HG03378 (cell line): ENCODE data around the gene DIO1.
A peak's percentile ranks its signal among the peaks of the same experiment; 100 is the strongest.

Experiments used
- ATAC-seq: cut with Tn5 transposase; IDR thresholded peaks from one replicate; pipeline ENCODE4 v1.9.1; 2021; ENCODE audit warnings: mild to moderate bottlenecking, moderate library complexity; ENCODE audit not compliant: unreplicated experiment

DIO1 gene

GRCh38 chr1:53938136-53938830, 44.3 kb downstream of the DIO1 start:
- ATAC-seq, result no peak

GRCh38 chr1:53942127-53942957, 48.4 kb downstream of the DIO1 start:
- no peak for ATAC-seq

DNA sequence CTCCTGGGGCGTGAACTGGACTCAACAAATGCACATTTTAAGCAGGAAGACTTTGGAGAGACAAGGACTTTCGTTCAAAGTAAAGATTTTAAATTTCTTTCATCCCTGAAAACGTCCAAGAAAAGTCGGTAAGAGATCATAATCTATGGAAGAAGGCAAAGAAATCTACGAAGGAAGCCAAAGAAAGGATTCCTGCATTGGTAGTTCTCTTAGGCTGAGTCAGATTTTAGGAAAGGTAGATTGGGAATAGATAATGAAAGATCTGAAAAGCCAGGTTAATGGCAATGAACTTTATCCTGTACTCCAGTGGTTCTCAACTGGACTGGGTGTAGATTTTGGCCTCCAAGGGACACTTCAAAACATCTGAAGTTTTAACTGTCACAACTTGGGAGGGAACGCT, 49.1 kb downstream of the DIO1 start:
- no peak for ATAC-seq

DNA sequence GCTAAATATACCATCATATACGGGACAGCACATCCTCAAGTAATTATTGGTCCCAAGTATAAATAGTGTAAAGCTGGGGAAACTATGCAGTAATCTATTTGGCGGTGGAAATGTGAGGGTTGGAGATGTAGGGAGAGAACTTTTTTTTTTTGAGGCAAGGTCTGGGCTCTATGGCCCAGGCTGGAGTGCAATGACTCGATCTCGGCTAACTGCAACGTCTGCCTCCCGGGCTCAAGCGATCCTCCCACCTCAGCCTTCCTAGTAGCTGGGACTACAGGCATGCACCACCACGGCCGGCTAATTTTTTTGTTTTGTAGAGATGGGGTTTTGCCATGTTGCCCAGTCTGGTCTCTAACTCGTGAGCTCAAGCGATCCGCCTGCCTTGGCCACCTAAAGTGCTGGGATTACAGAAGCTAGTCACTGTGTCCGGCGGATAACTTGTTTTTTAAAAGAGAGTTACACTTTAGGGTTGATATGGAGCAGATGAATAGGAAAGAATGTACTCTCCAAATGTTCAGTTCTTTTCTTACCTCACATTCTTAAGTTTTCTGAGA, 49.6 kb downstream of the DIO1 start:
- no peak for ATAC-seq

GRCh38 chr1:53944469-53945182, 50.6 kb downstream of the DIO1 start:
- ATAC-seq, result no peak

DNA sequence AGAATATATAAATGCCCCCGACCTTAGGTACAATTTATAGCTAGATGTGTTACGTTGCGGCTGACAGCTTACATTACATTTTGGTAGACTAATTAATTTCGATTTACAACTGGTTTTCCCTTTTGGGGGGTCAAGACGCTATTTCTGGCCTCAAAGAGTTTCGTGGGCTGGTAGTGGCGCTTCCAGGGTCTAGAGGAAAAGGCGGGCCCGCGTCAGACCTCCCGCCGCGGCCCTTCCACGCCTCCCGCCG, 51.1 kb downstream of the DIO1 start:
- no peak for ATAC-seq

- ATAC-seq, result peak; percentile 53
These were observed 51.7 kb downstream of the DIO1 start, which contains the start of gene IFT25 for GRCh38 chr1:53945433-53946251. IFT25 (minus strand) TSS chr1:53945699; CDS start chr1:53940082, 5,617 bp downstream.

- no peak for ATAC-seq
These were observed 52.5 kb downstream of the DIO1 start, which contains the start of gene LRRC42 for GRCh38 chr1:53946252-53947171. LRRC42 (plus strand) TSS chr1:53946350; CDS start chr1:53952000, 5,650 bp downstream.

GRCh38 chr1:53947172-53947907, 53.4 kb downstream of the DIO1 start:
- no peak for ATAC-seq

DNA sequence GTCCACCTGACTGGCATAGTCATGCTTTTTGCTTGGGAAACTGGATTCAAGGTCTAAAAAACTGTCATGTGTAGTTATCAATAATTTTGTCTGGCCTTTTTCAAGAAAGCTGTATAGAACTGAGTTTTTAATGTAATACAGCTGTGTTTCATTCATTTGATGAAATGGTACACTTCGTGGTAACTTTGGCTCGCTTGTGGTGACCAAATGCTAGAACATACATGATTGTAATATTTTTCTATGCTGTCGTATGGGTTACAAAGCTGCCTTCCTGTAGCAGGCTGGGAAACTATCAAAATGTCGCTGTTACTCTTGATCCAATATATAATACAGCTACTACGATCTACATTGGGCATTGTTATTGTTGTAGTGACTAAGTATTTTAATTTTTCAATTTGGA, 54.3 kb downstream of the DIO1 start:
- no peak for ATAC-seq

GRCh38 chr1:53949023-53949990, 55.3 kb downstream of the DIO1 start:
- ATAC-seq, result no peak

DNA sequence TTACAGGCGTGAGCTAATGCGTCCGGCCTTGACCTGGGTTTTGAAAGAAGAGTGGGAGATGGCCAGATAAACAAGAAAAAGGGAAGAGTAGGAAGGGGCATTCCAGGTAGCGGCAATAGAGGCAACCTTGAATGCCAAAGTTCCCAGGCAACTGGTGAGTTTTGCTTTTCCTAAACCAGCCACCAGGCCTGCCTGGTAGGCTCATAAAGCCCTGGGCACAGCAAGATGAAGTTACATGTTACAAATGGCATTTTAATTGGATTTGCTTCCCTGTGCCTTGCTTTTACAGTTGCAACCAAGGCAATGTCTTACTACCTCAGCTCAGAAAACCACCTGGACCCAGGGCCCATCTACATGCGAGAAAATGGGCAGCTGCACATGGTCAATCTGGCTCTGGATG, 57.7 kb downstream of the DIO1 start:
- ATAC-seq, result no peak

- ATAC-seq, result no peak
These were observed 60.1 kb downstream of the DIO1 start for GRCh38 chr1:53954128-53954527.

GRCh38 chr1:53956308-53957168, 62.6 kb downstream of the DIO1 start:
- no peak for ATAC-seq

- no peak for ATAC-seq
These were observed 63.3 kb downstream of the DIO1 start for GRCh38 chr1:53957194-53957818.

DNA sequence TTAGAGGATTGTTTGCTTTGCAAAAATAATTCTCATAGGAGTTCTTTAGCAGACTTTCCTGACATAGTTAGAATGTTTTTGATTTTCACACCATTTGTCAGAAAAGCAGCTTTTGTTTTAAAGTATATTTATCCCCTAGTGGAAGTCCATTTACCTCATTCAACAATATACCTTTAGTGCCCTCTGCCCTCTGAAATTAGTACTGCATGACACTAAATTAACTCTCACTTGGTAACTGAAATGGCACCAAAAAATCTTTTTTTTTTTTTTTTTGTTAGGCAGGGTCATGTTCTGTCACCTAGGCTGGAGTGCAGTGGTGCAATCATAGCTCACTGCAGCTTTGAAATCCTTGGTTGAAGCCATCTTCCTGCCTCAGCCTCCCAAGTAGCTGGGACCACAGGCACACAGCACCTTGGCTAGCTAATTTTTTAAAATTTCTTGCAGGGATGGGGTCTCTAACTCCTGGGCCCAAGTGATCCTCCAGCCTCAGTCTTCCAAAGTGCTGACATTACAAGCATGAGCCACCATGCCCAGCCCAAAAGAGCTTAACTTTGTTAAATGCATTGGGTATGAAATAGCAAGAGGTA, 65.8 kb downstream of the DIO1 start:
- ATAC-seq, result no peak
